ENCODE measurements around the gene GRPEL1.
"Not testable (repeated sequence)": the region's sequence is repeated elsewhere in the genome, so short reads cannot be mapped to it uniquely, and the experiment has no call there.

Gene GRPEL1

DNA sequence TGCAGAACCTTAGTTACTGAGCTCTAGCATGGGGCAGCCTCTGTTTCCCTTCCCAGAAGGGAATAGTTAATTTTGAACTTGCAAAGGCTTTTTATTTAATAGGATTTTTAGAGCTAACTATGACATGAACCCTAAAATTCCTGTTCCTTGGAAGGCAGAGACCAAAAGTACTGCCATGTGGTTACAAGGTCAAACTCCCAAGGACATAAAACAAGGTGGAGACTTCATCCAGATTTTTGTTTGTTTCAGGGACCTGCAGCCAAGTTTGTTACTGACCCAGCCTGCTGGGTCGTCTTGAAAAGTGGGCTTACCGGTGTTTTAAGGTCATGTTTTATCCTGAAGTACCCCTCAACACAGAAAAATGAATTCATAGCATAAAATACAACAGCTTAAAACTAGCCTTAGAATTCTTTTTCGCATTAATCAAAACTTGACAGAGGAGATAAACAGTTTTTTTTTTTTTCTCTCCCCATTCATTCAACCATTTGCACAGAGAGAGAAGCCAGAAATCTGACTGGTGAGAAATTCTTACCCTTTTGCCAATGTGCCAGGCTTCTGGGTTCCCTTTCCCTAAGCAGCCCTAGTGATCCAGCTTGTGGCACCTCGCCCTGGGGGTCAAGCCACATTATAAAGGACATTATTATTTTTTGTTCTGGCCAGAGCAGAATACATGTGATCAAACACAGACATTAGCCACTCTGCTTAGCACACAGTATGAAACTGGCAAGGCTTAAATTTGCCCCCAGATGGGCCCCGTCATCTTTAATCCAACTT lies 21.5 kb upstream of the GRPEL1 start:
- no peak for DNase-seq

- no peak for DNase-seq
Observed at GRCh38 chr4:7087036-7087435, 19.2 kb upstream of the GRPEL1 start.

DNA sequence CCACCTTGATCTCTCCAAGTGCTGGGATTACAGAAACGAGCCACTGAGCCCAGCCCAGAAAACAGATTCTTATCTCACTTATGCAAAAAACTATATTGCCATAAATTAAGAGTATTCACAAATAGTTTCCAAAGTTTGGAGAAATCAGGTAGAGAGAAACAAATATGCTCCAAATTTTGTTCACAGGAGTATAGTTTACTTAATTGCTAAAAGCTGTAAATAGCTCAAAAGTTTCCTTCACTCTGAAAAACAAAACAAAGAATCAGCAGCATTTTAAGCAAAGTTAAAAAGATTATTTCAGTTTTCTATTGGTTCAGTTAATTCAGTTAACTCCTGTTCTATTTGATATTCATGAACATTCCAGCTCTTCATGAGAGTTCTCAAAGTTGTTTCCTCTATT lies 18.5 kb upstream of the GRPEL1 start:
- no peak for DNase-seq

- not testable (repeated sequence) for DNase-seq
Observed at GRCh38 chr4:7084564-7084961, 16.7 kb upstream of the GRPEL1 start.

DNA sequence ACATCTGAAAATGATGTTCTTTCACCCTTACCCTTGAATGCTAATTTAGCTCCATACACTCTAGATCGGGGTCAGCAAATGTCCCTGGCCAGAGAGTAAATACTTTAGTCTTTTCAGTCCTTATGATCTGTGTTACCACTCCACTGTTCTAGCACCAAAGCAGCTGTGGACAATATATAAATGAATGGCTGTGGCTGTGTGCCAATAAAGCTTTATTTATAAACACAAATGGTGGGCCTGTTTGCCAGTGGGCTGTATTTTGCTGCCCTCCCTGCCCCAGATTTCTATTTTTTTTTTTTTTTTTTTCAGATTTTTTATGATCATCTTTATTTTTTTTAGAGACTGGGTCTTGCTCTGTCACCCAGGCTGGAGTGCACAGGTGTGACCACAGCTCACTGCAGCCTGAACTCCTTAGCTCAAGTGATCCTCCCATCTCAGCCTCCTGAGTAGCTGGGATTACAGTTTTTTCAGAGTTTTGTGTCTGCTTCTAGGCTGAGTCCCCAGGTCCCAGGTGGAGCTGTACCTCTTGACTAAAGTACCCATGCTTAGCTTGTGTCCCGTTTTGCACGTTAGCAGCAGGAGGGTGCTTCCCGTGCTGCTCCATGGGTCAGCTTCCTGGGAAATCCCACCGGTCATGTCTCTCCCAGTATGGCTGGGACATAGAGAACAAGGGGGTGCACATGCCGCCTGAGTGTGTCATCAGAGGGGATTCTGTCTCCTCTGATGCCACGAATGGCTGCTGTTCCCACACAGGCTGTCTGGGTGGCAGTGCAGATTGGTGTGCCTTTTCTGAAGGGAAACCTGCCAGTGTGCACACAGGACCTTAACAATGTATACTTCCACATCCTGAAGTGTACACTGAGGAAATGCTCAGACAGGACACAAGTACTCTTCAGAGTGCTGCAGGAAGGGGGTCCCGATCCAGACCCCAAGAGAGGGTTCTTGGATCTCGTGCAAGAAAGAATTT lies 16.0 kb upstream of the GRPEL1 start:
- DNase-seq: no peak

DNA sequence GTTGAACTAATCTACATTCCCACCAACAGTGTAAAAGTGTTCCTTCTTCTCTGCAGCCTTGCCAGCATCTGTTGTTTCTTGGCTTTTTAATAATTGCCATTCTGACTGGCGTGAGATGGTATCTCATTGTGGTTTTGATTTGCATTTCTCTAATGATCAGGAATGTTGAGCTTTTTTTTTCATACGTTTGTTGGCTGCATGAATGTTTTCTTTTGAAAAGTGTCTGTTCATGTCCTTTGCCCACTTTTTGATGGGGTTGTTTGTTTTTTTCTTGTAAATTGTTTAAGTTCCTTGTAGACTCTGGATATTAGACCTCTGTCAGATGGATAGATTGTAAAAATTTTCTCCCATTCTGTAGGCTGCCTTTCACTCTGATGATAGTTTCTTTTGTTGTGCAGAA lies 12.0 kb upstream of the GRPEL1 start:
- not testable (repeated sequence) for DNase-seq

DNA sequence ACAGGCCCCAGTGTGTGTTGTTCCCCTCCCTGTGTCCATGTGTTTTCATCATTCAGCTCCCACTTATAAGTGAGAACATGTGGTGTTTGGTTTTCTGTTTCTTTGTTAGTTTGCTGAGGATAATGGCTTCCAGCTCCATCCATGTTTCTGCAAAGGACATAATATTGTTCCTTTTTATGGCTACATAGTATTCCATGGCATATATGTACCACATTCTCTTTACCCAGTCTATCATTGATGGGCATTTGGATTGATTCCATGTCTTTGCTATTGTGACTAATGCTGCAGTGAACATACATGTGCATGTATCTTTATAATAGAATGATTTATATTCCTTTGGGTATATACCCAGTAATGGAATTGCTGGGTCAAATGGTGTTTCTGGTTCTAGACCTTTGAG lies 11.6 kb upstream of the GRPEL1 start:
- DNase-seq: not testable (repeated sequence)

GRCh38 chr4:7078025-7078424 lies 10.2 kb upstream of the GRPEL1 start:
- DNase-seq: no peak

DNA sequence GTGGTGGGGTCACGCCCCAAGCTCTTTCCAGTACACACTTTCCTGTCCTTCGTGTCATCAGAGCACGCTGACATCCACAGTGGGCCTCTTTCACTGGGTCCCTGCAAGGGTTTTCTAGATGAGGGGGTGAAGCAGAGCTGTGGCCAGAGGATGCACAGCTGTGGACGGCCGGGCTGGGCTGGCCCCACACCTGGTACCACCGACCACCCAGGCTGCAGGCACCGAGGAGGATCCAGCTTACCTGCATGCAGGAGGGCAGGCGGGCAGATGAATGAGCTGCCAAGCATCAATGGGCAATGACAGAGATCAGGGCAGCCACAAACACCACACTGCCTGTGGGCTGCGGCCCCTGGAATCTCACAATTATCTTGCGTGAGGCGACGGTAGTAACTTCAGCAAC lies 9.5 kb upstream of the GRPEL1 start:
- DNase-seq: no peak

DNA sequence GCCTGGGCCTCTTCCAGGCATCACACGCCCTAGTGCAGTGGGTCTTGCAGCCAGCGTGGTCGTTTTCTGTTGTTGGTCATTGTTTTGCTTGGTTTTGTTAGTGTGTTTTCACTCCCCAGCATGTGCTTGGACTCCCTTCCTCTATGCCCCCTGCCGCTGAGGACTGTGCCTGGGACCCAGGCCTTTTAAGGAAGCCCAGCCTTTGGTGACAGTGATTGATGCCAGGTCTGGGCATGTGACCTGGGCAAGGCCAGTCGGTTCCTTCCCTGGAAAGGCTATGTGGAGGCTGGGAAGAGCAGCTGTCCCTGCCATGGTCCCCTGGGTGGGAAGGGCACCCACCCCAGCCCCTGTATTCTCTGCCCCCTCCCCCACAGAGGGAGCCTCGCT lies 8.8 kb upstream of the GRPEL1 start:
- DNase-seq: no peak

DNA sequence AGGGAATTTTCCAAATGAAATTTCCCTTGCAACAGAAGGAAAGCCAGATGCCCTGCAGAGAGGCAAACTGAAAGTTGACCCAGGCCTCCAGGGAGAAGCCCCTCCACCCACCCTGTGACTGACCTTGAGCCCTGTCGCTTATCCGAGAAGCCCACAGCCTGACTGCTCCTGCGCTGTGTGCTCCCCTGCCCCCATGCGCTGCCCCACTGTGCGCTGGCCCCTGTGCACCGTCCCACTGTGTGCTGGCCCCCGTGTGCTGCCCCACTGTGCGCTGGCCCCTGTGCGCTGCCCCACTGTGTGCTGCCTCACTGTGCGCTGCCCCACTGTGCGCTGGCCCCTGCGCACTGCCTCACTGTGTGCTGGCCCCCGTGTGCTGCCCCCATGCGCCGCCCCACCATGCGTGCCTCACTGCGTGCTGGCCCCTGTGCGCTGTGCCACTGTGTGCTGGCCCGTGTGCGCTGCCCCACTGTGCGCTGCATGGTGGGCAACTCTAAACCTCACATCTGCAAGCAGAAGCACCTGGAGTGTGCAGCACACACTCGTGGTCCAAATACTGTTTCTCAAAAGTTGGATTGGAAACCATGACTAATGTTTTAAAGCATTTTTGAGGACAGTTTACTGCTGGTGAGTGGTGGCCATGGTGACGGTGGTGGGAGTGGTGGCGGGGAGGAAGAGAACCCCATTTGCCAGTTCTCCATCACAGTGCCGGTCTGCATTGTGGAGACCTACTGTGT lies 8.3 kb upstream of the GRPEL1 start:
- no peak for DNase-seq

DNA sequence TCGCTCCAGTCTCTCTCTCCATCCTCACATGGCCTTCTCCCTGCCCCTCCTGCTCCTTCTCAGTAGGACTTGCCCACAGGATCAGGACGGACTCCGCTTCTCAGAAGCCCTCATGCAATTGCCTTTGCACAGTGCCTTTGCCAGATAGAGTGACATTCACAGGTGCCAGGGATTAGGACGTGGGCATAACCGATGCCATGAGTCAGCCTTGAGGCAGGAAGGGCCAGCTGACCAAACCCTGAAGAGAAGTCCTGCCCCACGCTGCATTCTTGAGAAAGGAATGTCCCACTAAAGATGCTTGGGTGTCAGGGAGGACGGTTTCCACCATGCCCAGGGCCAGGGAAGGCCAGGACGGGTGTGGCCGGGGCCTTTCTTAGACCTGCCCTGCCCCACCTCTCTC lies 6.6 kb upstream of the GRPEL1 start:
- DNase-seq: no peak

GRCh38 chr4:7073526-7074390 lies 5.9 kb upstream of the GRPEL1 start:
- DNase-seq: no peak

GRCh38 chr4:7073059-7073458 lies 5.2 kb upstream of the GRPEL1 start:
- DNase-seq: no peak

- DNase-seq: peak; percentile 78
Observed at GRCh38 chr4:7070729-7071511, 3.1 kb upstream of the GRPEL1 start.

- no peak for DNase-seq
Observed at GRCh38 chr4:7068883-7069282, 1.0 kb upstream of the GRPEL1 start.

- DNase-seq: no peak
Observed at GRCh38 chr4:7068279-7068842, 497 bp upstream of the GRPEL1 start.

- no peak for DNase-seq
Observed at GRCh38 chr4:7067126-7067451, 775 bp downstream of the GRPEL1 start.

- no peak for DNase-seq
Observed at GRCh38 chr4:7066493-7066892, 1.4 kb downstream of the GRPEL1 start.

GRCh38 chr4:7066006-7066405 lies 1.9 kb downstream of the GRPEL1 start:
- no peak for DNase-seq

DNA sequence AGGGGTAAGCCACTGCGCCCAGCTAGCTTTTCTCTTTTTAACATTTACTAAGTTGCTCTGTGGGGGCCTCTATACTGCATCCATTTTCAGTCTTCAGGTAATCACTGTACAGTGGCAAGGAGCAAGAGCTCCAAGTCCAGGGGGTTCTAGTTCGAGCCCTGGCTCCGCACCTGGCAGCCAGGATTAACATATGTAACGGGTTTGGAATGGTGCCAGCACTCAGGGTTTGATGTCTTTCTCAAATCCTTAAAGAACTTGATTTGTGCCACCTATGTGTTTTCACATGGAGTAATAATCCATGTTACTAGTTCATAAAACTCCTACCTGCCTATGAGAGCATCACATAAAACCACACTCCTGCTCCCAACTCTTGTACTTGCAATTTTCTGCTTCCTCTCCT lies 4.5 kb downstream of the GRPEL1 start:
- no peak for DNase-seq

Data from activated CD4-positive, alpha-beta T cell treated with anti-CD3 and anti-CD28 coated beads for 1 hour (primary cell).